Neural progenitor cell (in vitro differentiated cells): ENCODE data around the gene CCDC66.

Experiments
- CTCF ChIP-seq: fragments of 200-600 bp; sonication (generic); IDR thresholded peaks from 2 replicates; pipeline ENCODE4 v1.5.1; 2017; ENCODE audit warnings: antibody characterized with exemption, mild to moderate bottlenecking
- EZH2phosphoT487 ChIP-seq: fragments of 200-600 bp; sonication (generic); IDR thresholded peaks from 2 replicates; pipeline ENCODE4 v1.6.1; 2017; ENCODE audit warnings: antibody characterized with exemption

GRCh38 chr3:56556908-56557830 is at the start of gene CCDC66:
- peak; percentile 75 for TF ChIP-seq CTCF
- TF ChIP-seq EZH2phosphoT487, result no peak
